GM23248 (cell line): ENCODE data around the gene TMEM239. TPM values are rescaled to one million over a fixed set of nuclear protein-coding genes. Genes with fewer than 3 reads are reported as not detected.

Source experiments
- DNase-seq: peaks from one replicate; pipeline ENCODE4 v3.0.0-alpha.2; 2015
- H2AFZ ChIP-seq: fragments of 200-600 bp; sonication (generic); 2 replicates; pipeline ENCODE4 v1.6.1; 2016; ENCODE audit warnings: antibody characterized with exemption
- H3F3A ChIP-seq: fragments of 200-600 bp; sonication (generic); 2 replicates; pipeline ENCODE4 v1.6.1; 2016; ENCODE audit warnings: mild to moderate bottlenecking, antibody characterized with exemption, mixed run types; ENCODE audit not compliant: insufficient read depth
- H3K27ac ChIP-seq: fragments of 200-600 bp; sonication (generic); 2 replicates; pipeline ENCODE4 v1.5.1; 2016; ENCODE audit warnings: mild to moderate bottlenecking
- H3K27me3 ChIP-seq: fragments of 200-600 bp; sonication (generic); replicated peaks from 2 replicates; pipeline ENCODE4 v1.6.1; 2016; ENCODE audit warnings: mild to moderate bottlenecking; ENCODE audit not compliant: insufficient read depth
- H3K36me3 ChIP-seq: fragments of 200-600 bp; sonication (generic); 2 replicates; pipeline ENCODE4 v1.6.1; 2016; ENCODE audit warnings: low read depth, mild to moderate bottlenecking
- H3K4me1 ChIP-seq: fragments of 200-600 bp; sonication (generic); 2 replicates; pipeline ENCODE4 v1.6.1; 2016; ENCODE audit warnings: mild to moderate bottlenecking; ENCODE audit not compliant: insufficient read depth
- H3K4me2 ChIP-seq: fragments of 200-600 bp; sonication (generic); one replicate; pipeline ENCODE4 v1.6.1; 2016; ENCODE audit warnings: mild to moderate bottlenecking; ENCODE audit not compliant: unreplicated experiment
- H3K4me3 ChIP-seq: fragments of 200-600 bp; sonication (generic); 2 replicates; pipeline ENCODE4 v1.5.1; 2016; ENCODE audit warnings: mild to moderate bottlenecking
- H3K79me2 ChIP-seq: fragments of 200-600 bp; sonication (generic); 2 replicates; pipeline ENCODE4 v1.6.1; 2016; ENCODE audit warnings: mild to moderate bottlenecking; ENCODE audit not compliant: insufficient read depth
- H3K9ac ChIP-seq: fragments of 200-600 bp; sonication (generic); 2 replicates; pipeline ENCODE4 v1.6.1; 2016; ENCODE audit warnings: mild to moderate bottlenecking
- H3K9me2 ChIP-seq: fragments of 200-600 bp; sonication (generic); 2 replicates; pipeline ENCODE4 v1.6.1; 2016; ENCODE audit warnings: mixed run types, mild to moderate bottlenecking, moderate library complexity; ENCODE audit not compliant: insufficient read depth
- H3K9me3 ChIP-seq: fragments of 200-600 bp; sonication (generic); one replicate; pipeline ENCODE4 v1.6.1; 2017; ENCODE audit warnings: low read depth
- H4K20me1 ChIP-seq: fragments of 200-600 bp; sonication (generic); 2 replicates; pipeline ENCODE4 v1.6.0; 2016; ENCODE audit not compliant: insufficient read depth
- EZH2 ChIP-seq: fragments of 200-600 bp; sonication (generic); IDR thresholded peaks from 2 replicates; pipeline ENCODE4 v1.6.1; 2018; ENCODE audit warnings: antibody characterized with exemption, mild to moderate bottlenecking; ENCODE audit not compliant: insufficient read depth, poor library complexity, severe bottlenecking
- EZH2phosphoT487 ChIP-seq: fragments of 200-600 bp; sonication (generic); IDR thresholded peaks from 2 replicates; pipeline ENCODE4 v1.6.1; 2018; ENCODE audit warnings: antibody characterized with exemption, moderate library complexity, mild to moderate bottlenecking, low read depth; ENCODE audit not compliant: insufficient read depth
- WGBS, 2 experiments: methylation state at CpG; one replicate each; pipeline ENCODE4 v1.1.6; 2015 to 2017; ENCODE audit warnings: low lambda C conversion rate in 2 of 2, low coverage in 1 of 2; ENCODE audit errors: missing lambda C conversion rate in 2 of 2; 5-methylcytosine and 5-hydroxymethylcytosine counted together
- in situ Hi-C: fragments of 300-500 bp; cut with MboI; formaldehyde crosslinking; loops from 2 replicates; pipeline ENCODE4 v1.15.0; 2020
- polyA plus RNA-seq: library from polyadenylated mRNA; unstranded; fragments of >200 nt; fragmentation: Nextera tagmentation; extraction: Ambion mirVana; gene quantifications from 2 replicates; pipeline ENCODE4 v1.2.1, GENCODE V29; 2016
- total RNA-seq: library from RNA; depleted of rRNA; stranded (reverse); fragments of >200 nt; shearing (Covaris generic); gene quantifications from 2 replicates; pipeline ENCODE4 v1.2.3, GENCODE V29; 2014

The TMEM239 gene
- total and polyA plus RNA-seq, 2 experiments from 2014 or later = not detected

DNA sequence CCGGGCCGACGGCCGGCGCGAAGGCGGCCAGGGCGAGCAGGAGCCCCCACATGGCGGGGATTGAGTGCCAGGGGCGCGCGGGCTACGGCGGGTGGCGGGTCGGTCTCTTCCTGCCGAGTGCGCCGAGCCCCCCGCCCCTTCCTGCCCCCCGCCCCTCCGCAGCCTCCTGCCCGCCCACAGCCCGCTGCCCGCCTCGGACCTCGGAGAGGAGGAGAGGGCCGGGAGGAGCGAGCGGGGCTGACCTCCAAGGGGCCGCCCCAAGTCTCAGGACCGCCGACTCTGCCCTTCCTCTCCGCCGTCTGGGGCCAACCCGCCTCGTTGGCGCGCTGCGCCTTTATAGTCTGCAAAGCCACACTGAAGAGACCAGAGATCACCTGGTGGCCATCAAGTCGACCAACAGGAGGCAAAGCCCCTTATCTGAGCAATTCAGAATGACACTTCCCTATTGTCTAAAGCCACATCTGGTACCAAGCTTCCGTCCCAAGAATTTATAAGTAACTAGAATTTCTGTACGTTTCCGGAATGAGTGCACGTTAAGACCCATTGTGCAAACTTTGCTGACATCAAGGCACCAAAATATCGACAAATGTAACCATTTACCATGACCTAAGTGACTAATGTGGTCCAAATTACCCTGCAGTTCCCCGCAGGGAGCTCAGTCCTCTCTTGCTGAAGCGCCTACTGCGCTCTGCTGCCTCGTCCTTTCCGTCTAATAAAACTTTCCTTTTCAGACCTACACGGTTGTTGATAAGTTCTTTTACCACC, 15.5 kb upstream of the TMEM239 start, which contains the start of gene CPXM1:
CPXM1 (minus strand) TSS at position 107 of the 765 bp plus-strand sequence; CDS start at position 52, 55 bp downstream.
- Histone ChIP-seq H2AFZ (no peak within 1 kb of the TSS), H3K9me2 (no peaks in the 10 kb centered on the region), H3K36me3 (no peaks in the 10 kb centered on the region), H3K9ac (no peak within 1 kb of the TSS), H3K4me1 (no peaks in the 10 kb centered on the region), H3K4me3 (peak within 1 kb of the TSS; percentile 35; the same call in 1 of the 2 replicates), H3K27ac (no peak within 1 kb of the TSS), H4K20me1 (no peaks in the 10 kb centered on the region), H3K27me3 (peaks cover 62% of the 10 kb centered on the region), H3K79me2 (no peaks in the 10 kb centered on the region), H3K4me2 (peak within 1 kb of the TSS; percentile 39), H3F3A (no peaks in the 10 kb centered on the region), H3K9me3 (no peaks in the 10 kb centered on the region)
- 6 to 9% methylated on average over 22 to 39 of the region's 52 CpGs for WGBS, 2 experiments
- in situ Hi-C loops = no loop called here
- DNase-seq = no peak
- TF ChIP-seq EZH2 = peak; percentile 81
- no peak for TF ChIP-seq EZH2phosphoT487

DNA sequence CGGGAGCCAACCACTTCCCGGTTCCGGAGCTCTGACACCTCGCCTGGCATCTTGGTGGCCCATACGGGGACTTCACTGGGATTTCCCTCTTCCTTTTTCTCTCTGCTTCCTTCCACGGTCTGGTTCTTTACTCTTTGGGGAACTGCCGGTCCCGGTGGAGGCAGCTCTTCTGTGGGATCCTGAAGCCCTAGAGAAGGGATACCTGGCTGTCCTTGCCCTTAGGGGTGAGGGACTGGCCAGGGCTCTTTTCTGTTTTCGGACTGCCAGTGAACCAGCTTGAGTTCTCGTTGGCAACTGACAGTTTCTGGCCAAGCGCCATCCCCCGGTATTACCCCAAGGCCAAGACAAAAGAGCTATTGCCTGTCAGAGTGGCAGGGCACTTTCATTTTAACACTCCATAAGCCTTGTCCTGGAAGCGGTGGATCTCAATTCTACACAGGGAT, 14.9 kb upstream of the TMEM239 start:
- H3K79me2 ChIP-seq = no peaks in the 10 kb centered on the region
- no peak overlapping the region for H3K9ac ChIP-seq
- no peak overlapping the region for H3K27ac ChIP-seq
- WGBS, 2 experiments = 15 to 16% methylated on average over 13 of the region's 13 CpGs
- no peak for DNase-seq
- H3F3A ChIP-seq = no peaks in the 10 kb centered on the region
- in situ Hi-C loops = no loop called here
- peaks cover 68% of the 10 kb centered on the region for H3K27me3 ChIP-seq
- H3K9me3 ChIP-seq = no peaks in the 10 kb centered on the region
- TF ChIP-seq EZH2 (peak; percentile 77), EZH2phosphoT487 (no peak)
- H2AFZ ChIP-seq = no peak overlapping the region
- H4K20me1 ChIP-seq = no peaks in the 10 kb centered on the region
- no peak overlapping the region for H3K4me3 ChIP-seq
- no peaks in the 10 kb centered on the region for H3K36me3 ChIP-seq
- H3K4me1 ChIP-seq = no peaks in the 10 kb centered on the region
- no peaks in the 10 kb centered on the region for H3K9me2 ChIP-seq
- H3K4me2 ChIP-seq = no peak overlapping the region

DNA sequence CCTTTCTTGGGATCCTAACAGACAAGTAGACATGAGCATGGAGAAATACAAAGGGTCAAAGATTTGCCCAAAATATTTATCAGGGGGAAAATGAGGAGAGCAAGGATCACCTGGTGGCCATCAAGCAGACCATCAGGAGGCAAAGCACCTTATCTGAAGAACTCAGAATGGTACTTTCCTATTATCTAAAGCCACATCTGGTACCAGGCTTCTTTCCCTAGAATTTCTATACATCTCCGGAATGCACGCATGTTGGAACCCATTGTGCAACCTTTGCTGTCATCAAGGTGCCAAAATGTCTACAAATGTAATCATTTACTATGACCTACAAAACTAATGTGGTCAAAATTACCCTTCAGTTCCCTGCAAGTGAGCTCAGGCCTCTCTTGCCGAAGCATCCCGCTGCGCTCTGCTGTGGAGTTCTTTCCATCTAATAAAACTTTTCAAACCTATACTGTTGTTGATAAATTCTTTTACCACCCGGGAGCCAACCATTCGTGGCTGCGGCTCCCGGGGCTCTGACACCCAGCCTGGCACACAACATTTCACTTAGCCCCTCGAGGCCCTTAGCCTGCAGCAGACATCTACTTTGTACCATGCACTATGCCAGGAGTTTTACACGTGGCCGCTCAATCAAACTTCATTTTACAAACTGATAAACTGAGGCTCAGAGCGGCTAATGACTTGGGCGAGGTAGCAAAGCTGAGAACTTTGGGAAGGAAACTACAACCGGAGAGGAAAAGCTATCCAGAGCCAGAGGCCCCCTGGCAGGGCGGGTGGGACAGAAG, 11.9 kb upstream of the TMEM239 start:
- H3K4me1 ChIP-seq = no peaks in the 10 kb centered on the region
- WGBS, 2 experiments = 64% methylated on average over 15 to 16 of the region's 16 CpGs

GRCh38 chr20:2804852-2805688, 11.1 kb upstream of the TMEM239 start:
- in situ Hi-C loops = no loop called here
- Histone ChIP-seq H4K20me1 (no peaks in the 10 kb centered on the region), H3K27me3 (peaks cover 81% of the 10 kb centered on the region), H2AFZ (no peak overlapping the region), H3K9me3 (no peaks in the 10 kb centered on the region), H3K4me2 (no peak overlapping the region), H3K27ac (no peak overlapping the region), H3K79me2 (no peaks in the 10 kb centered on the region), H3K36me3 (no peaks in the 10 kb centered on the region), H3F3A (no peaks in the 10 kb centered on the region), H3K9ac (no peak overlapping the region), H3K4me1 (no peaks in the 10 kb centered on the region), H3K9me2 (no peaks in the 10 kb centered on the region), H3K4me3 (no peak overlapping the region)
- whole genome bisulfite sequencing, 2 experiments = 9 to 10% methylated on average over 33 to 49 of the region's 49 CpGs
- TF ChIP-seq EZH2phosphoT487 = no peak
- TF ChIP-seq EZH2 = no peak
- peak; percentile 52 for DNase-seq

More for the DNA sequence above, 11.9 kb upstream of the TMEM239 start:
- in situ Hi-C loops = no loop called here
- no peak overlapping the region for H3K9ac ChIP-seq
- no peak overlapping the region for H3K27ac ChIP-seq
- no peaks in the 10 kb centered on the region for H4K20me1 ChIP-seq
- H3K27me3 ChIP-seq = peaks cover 89% of the 10 kb centered on the region
- no peak for DNase-seq
- H3K4me3 ChIP-seq = no peak overlapping the region
- no peak overlapping the region for H3K4me2 ChIP-seq
- H3F3A ChIP-seq = no peaks in the 10 kb centered on the region
- H3K36me3 ChIP-seq = no peaks in the 10 kb centered on the region
- TF ChIP-seq EZH2 (no peak), EZH2phosphoT487 (no peak)
- H3K79me2 ChIP-seq = no peaks in the 10 kb centered on the region
- no peak overlapping the region for H2AFZ ChIP-seq
- H3K9me3 ChIP-seq = no peaks in the 10 kb centered on the region
- no peaks in the 10 kb centered on the region for H3K9me2 ChIP-seq
